ENCODE results near the gene PKMYT1. TPM values are rescaled to one million over a fixed set of nuclear protein-coding genes. Genes with fewer than 3 reads are reported as not detected.
A peak's percentile ranks its signal among the peaks of the same experiment; 100 is the strongest.

Gene PKMYT1
- total RNA-seq, 2 donors from 2014 or later: not detected

DNA sequence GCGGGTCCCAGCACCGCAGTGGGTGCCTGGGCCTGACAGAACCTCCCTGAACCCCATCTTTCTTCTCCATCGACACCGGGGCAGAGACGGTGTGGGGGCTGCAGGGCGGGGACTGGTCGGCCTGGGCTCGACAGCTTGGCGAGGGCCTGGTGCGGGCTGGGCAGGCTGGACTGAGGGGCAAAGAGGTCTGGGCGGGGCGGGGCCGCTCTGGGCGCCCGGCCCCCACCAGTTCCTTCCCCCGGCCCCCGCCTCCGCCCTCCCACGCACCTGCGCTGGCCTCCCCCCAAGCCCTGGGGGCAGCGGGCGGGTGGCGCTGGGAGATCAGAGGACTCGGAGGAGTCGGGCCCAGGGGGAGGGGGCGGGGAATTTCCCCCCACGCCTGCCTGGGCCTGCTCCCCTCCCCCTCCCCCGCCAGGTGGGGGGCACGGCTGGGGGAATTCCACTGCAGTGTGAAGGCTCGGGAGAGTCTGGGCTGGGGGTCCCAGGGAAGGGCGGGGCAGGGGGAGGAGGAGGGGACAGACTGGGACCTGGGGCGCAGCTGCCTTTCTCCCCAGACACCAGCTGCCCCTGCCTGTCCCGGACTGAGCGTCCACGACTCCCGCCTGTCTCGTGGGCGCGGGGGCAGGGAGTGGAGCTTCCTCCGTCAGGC, 17.0 kb downstream of the PKMYT1 start:
- Mint-ChIP-seq H3K4me1 (peaks cover 15% of the 10 kb centered on the region), H3K27me3 (peaks cover 16% of the 10 kb centered on the region), H3K27ac (no peak overlapping the region), H3K36me3 (ENCODE audit: low read depth) (peaks cover 2% of the 10 kb centered on the region), H3K4me3 (peak overlapping the region; percentile 92)
- H3K9me3 ChIP-seq (ENCODE audit: control insufficient read depth, low read length, poor library complexity, severe bottlenecking): no peaks in the 10 kb centered on the region
- DNase-seq (peak in 1 of 3 donors; percentile 42), ATAC-seq (peak; percentile 33)

DNA sequence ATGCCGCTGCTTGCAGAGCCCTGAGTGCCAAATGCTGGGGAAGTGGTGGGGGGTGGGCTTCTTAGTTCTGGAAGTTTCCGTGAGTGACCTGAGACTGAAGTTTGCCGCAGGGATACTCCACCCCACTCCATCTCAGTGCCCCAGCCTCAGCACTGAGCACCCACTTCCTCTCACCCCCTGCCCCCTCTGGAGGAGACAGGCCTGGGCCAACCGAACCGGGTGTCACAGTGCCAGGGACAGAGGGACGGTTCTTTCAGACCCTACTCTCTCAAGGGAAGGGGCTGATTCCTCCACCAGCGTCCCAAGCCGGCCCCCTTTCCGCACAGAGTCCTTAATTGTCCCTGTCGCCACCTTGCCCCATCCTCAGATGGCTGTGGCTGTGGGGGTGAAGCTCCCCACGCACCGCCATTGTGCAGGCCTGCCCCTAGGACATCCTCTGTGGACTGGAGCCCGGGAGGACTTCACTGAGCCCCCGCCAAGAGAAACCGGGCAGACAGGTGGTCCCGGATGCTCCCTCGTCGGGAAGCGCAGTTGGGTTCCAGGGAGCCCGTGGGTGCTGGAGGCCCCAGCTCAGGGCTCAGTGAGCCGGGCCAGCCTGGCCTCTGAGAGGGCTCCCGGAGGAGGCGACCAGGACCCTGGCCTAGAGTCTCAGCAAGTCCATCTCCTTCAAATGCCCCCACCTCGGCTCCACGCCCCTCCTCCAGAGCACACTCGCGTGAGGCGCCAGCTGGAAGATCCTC, 17.7 kb downstream of the PKMYT1 start:
- Mint-ChIP-seq H3K27me3 (peaks cover 12% of the 10 kb centered on the region), H3K27ac (no peak overlapping the region), H3K4me1 (peaks cover 11% of the 10 kb centered on the region), H3K4me3 (peak overlapping the region; percentile 25), H3K36me3 (ENCODE audit: low read depth) (peaks cover 2% of the 10 kb centered on the region)
- DNase-seq (no peak), ATAC-seq (no peak)
- no peaks in the 10 kb centered on the region for H3K9me3 ChIP-seq (ENCODE audit: control insufficient read depth, low read length, poor library complexity, severe bottlenecking)

DNA sequence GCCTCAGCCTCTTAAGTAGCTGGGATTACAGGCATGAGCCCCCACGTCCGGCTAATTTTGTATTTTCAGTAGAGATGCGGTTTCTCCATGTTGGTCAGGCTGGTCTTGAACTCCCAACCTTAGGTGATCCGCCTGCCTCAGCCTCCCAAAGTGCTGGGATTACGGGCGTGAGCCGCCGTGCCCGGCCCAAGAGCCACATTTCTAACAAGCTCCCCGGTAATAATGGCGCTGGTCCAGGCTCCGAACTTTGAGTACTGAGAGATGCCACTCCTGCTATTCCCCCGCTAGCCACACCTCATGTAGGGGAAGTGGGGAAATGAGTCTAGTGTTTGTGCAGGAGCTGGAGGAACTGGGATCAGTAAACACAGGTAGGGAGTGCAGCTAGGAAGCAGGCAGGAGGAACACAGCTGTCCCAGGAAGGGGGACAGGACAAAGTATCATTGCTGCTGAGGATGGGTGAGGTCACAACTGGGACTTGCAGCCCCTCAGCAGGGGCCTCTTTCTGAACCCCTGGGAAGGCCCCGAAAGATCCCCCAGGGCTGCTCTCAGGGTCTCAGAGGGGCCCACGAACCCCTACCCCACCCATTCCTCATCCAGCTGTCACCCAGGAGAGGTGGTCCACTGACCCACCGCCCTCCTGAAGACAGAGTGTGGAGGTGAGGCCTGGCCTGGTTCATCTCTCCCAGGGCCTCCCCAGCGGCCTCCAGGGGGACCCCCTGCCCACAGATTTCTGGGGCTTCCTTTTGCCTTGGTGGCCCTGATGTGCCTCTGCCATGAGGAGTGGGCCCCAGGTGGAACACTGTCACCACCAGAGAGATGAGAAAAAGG, 19.8 kb downstream of the PKMYT1 start:
- DNase-seq (no peak), ATAC-seq (no peak)
- Mint-ChIP-seq H3K27me3 (peaks cover 17% of the 10 kb centered on the region), H3K36me3 (ENCODE audit: low read depth) (peaks cover 2% of the 10 kb centered on the region), H3K4me3 (no peak overlapping the region), H3K27ac (no peak overlapping the region), H3K4me1 (peaks cover 11% of the 10 kb centered on the region)
- no peaks in the 10 kb centered on the region for H3K9me3 ChIP-seq (ENCODE audit: control insufficient read depth, low read length, poor library complexity, severe bottlenecking)

DNA sequence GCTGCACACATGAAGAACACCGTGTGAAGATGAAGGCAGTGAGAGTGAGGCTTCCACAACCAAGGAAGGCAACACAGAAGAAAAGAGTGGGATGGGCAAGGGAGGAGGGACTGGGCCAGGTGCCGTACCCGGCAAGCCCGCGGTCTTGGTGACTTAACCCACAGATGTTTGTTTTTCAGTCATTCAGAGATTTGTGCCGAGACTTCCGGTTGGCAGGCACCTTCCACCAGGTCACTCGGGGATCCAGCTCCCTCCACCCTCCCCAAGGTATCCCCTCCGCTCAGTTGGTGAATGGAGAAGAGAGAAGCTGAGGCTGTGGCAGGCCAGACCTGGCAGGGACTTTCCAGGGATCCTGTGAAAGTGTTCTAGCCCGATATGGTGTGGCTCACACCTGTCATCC, 21.0 kb downstream of the PKMYT1 start:
- H3K27ac Mint-ChIP-seq: no peak overlapping the region
- peaks cover 2% of the 10 kb centered on the region for H3K36me3 Mint-ChIP-seq (ENCODE audit: low read depth)
- peaks cover 11% of the 10 kb centered on the region for H3K4me1 Mint-ChIP-seq
- DNase-seq (no peak), ATAC-seq (no peak)
- H3K27me3 Mint-ChIP-seq: peaks cover 17% of the 10 kb centered on the region
- no peaks in the 10 kb centered on the region for H3K9me3 ChIP-seq (ENCODE audit: control insufficient read depth, low read length, poor library complexity, severe bottlenecking)
- no peak overlapping the region for H3K4me3 Mint-ChIP-seq

DNA sequence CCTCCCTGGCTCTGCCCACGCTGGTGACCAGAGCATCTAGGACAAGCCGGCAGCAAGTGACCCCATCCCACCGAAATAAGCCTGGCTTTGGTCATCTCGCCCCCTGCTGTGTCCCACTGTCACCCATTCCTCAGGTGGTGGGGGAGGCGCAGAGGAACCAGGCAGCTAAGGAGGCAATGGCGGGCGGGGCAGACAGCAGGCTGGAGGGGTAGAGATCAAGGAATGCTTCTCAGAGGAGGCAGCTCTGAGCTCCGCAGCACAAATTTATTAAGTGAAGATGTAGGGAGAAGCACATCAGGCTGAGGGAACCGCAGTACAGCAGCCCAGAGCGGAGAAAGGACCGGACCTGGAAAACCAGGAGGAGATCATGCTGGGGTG, 23.7 kb downstream of the PKMYT1 start:
- Mint-ChIP-seq H3K36me3 (ENCODE audit: low read depth) (no peaks in the 10 kb centered on the region), H3K4me1 (peaks cover 2% of the 10 kb centered on the region), H3K27ac (no peak overlapping the region), H3K27me3 (peaks cover 11% of the 10 kb centered on the region), H3K4me3 (no peak overlapping the region)
- DNase-seq: no peak
- no peak for ATAC-seq
- H3K9me3 ChIP-seq (ENCODE audit: control insufficient read depth, low read length, poor library complexity, severe bottlenecking): no peaks in the 10 kb centered on the region

DNA sequence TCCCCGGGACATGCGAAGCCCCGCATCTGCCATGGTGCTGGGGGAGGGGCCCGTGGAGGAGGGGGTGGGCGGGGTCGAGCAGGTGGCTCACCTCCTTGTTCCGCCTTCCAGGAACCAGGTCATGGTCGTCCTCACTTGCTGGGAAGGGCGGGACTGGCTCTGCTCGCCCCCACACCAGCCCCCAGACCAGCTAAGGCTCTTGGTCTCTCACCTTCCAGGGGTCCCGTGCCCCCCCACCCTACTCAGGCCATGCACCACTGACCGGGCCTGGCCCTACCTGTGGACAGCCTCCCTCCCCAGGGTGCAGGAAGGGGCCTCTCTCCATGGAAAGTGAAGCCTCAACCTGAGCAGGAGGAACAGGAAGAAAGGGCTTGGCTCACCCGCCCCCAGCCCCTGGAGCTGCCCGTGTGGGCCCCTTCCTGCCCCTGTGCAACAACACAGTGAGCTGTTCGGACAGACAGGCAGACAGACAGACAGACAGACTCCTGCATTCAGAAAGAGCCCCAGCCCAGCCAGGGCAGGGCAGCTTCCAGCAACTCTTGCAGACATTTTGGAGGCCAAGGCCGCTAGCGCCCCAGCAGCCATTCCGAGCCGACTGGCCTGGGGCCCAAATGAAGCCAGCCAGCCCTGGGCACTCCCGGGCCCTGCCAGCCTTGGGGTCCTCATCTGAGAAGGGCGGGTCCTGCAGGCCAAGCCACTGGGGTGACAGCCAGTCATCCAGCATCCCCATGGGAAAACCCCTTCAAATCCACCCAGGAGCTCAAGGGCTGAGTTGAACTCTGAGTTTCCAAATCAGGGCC, 24.3 kb downstream of the PKMYT1 start:
- ATAC-seq: no peak
- Mint-ChIP-seq H3K4me1 (peaks cover 2% of the 10 kb centered on the region), H3K36me3 (ENCODE audit: low read depth) (no peaks in the 10 kb centered on the region), H3K27me3 (peaks cover 9% of the 10 kb centered on the region), H3K4me3 (no peak overlapping the region), H3K27ac (no peak overlapping the region)
- no peaks in the 10 kb centered on the region for H3K9me3 ChIP-seq (ENCODE audit: control insufficient read depth, low read length, poor library complexity, severe bottlenecking)
- no peak for DNase-seq

DNA sequence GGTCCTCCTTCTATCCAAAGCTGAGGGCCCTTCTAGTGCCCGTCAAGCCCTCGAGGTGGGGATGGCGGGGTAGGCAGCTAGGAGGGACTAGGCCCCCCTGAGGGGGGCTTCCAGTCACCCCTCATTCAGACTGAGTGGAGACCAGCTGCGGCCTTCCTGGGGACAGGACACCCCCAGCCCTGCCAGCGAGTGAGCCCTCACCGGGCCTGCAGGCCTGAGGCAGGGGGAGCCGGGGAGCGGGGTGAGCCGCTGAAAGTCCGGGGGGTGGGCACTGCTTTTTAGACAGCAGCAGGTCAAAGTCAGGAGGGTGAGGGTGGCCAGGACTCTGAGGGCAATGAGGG, 24.8 kb downstream of the PKMYT1 start:
- H3K4me3 Mint-ChIP-seq: no peak overlapping the region
- H3K27ac Mint-ChIP-seq: no peak overlapping the region
- H3K36me3 Mint-ChIP-seq (ENCODE audit: low read depth): no peaks in the 10 kb centered on the region
- DNase-seq: no peak
- no peak for ATAC-seq
- peaks cover 2% of the 10 kb centered on the region for H3K4me1 Mint-ChIP-seq
- no peaks in the 10 kb centered on the region for H3K9me3 ChIP-seq (ENCODE audit: control insufficient read depth, low read length, poor library complexity, severe bottlenecking)
- H3K27me3 Mint-ChIP-seq: peaks cover 9% of the 10 kb centered on the region

DNA sequence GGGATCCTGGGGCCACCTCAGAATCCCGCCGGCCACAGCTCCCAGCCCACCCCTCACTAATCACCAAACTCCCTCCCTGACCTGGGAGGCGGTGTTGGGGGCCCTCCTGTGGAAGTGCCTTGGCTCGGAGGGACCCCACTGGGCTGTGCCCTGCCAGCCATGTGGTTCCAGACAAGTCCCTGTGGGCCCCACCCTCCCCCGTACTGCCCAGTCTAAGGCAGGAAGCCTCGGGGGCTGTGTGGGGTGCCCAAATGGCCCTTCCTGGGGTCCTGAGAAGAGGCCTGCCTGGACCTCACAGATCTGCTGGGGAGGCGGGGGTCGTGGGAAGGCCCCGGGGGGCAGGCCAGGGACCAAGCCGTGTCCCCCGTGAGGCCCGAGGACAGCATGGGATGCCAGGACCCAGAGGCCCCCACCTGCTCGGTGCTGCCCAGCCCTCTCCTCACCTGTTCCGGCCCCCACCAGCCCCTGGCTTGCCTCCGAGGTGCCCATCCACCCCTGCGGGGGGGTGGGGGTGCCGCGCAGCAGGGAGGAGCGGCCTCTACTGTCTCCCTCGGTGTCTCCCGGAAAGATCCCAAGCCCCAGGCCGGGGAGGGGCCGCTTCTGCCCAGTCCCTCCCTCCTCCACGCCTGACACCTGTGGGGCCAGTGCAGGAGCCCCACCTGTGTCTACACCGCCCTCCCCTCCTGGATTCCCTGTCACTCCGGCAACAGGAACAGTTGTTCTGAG, 25.4 kb downstream of the PKMYT1 start:
- DNase-seq (no peak), ATAC-seq (no peak)
- Mint-ChIP-seq H3K36me3 (ENCODE audit: low read depth) (no peaks in the 10 kb centered on the region), H3K27me3 (peaks cover 9% of the 10 kb centered on the region), H3K4me3 (no peak overlapping the region), H3K27ac (no peak overlapping the region), H3K4me1 (no peaks in the 10 kb centered on the region)
- no peaks in the 10 kb centered on the region for H3K9me3 ChIP-seq (ENCODE audit: control insufficient read depth, low read length, poor library complexity, severe bottlenecking)

DNA sequence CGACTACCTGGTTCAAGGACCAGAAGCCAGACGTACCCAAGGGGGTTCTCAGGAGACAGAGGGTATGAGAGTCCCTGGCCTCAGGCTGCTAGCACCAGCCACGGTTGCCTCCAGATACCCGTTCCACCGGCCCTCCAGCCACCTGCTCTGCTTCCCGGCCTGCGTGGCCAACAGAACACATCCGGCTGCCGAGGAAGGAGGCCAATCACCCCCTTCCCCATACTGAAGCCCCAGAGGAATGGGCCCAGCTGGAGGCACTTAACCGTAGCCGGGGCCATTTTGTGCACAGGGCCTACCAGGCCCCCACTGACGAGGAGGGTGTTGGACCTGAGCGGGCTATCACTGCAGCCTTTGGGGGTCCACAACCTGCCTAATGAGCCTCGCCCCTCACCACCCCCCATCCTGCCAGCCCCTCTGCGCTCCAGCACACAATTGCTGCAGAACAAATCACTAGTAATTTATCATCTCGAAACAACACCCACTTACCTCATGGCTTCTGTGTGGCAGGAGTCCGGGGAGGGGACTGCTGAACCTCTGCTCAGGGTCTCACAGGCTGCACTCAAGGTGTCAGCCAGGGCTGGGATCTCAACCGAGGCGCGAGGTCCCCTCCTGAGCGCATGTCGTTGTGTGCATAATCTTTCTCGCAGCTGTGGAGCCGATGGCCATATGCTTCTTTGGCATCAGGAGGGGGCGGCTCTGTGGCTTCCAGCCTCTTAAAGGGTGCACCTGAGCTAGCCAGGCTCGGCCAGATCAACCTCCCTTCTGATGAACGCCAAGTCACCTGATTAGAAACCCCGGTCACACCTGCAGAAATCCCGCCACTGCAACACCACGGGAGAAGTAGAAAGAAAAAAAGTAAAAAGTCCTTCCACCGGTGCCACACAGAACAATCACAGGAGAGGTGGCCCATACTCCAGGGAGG, 26.3 kb downstream of the PKMYT1 start:
- H3K36me3 Mint-ChIP-seq (ENCODE audit: low read depth): peaks cover 2% of the 10 kb centered on the region
- H3K27ac Mint-ChIP-seq: no peak overlapping the region
- no peaks in the 10 kb centered on the region for H3K4me1 Mint-ChIP-seq
- H3K27me3 Mint-ChIP-seq: peaks cover 5% of the 10 kb centered on the region
- H3K9me3 ChIP-seq (ENCODE audit: control insufficient read depth, low read length, poor library complexity, severe bottlenecking): no peaks in the 10 kb centered on the region
- DNase-seq (no peak), ATAC-seq (no peak)
- no peak overlapping the region for H3K4me3 Mint-ChIP-seq

DNA sequence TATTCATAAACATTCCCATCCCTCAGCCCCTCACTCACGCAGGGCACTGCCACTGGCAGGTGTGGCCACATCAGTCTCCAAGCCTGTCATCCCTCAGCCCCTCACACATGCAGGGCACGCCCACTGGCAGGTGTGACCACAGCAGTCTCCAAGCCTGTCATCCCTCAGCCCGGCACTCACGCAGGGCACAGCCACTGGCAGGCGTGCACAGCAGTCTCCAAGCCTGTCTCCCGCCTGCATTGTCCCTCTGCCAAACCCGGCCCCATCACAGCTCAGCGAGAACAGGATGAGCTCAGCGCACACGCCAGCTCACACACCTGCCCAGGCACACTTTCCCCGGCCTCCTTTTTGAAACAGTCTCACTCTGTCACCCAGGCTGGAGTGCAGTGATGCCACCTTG, 27.6 kb downstream of the PKMYT1 start:
- Mint-ChIP-seq H3K27me3 (peaks cover 5% of the 10 kb centered on the region), H3K4me3 (no peak overlapping the region), H3K4me1 (peaks cover 2% of the 10 kb centered on the region), H3K36me3 (ENCODE audit: low read depth) (peaks cover 2% of the 10 kb centered on the region), H3K27ac (no peak overlapping the region)
- no peak for DNase-seq
- no peaks in the 10 kb centered on the region for H3K9me3 ChIP-seq (ENCODE audit: control insufficient read depth, low read length, poor library complexity, severe bottlenecking)
- no peak for ATAC-seq

DNA sequence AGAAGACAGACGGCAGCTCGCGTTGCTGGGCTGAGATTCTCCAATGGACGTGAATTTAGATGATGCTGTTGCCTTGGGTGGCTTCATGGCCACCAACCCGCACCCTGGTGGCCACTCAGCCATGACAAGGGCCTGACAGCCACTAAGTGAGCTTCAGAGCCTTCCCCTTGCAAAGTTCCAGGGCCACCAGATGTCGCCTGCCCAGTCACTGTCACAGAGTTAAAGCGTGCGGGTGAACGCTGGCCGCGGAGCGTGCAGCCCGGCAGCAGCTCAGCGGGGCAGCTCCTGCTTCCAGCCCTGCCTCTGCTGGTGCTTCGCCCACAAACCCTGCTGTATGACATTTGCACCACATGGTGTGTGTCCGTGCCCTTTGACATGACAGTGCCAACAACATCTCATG, 29.5 kb downstream of the PKMYT1 start:
- no peak overlapping the region for H3K4me3 Mint-ChIP-seq
- H3K27ac Mint-ChIP-seq: no peak overlapping the region
- no peaks in the 10 kb centered on the region for H3K27me3 Mint-ChIP-seq
- no peak for ATAC-seq
- no peaks in the 10 kb centered on the region for H3K9me3 ChIP-seq (ENCODE audit: control insufficient read depth, low read length, poor library complexity, severe bottlenecking)
- DNase-seq: no peak
- H3K36me3 Mint-ChIP-seq (ENCODE audit: low read depth): peaks cover 2% of the 10 kb centered on the region
- peaks cover 2% of the 10 kb centered on the region for H3K4me1 Mint-ChIP-seq

DNA sequence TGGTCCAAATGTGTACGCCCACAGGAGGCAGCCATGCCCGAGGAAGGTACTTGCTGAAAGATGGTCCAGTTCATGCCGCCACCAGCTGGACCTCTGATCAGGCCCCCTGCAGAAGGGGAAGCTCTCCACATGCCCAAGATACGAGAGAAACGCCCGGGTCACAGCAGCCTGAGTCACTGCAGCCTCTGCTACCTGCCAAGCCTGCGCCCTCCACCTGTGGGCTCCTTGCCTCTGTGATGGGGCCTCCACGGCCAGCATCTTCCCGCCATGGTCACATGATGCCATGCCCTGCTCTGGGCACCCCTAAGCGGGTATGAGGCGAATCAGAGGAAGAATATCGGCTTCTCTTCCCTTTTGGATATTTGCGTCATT, 29.9 kb downstream of the PKMYT1 start:
- no peak for ATAC-seq
- Mint-ChIP-seq H3K4me3 (no peak overlapping the region), H3K4me1 (peaks cover 2% of the 10 kb centered on the region), H3K27ac (no peak overlapping the region), H3K36me3 (ENCODE audit: low read depth) (peaks cover 2% of the 10 kb centered on the region), H3K27me3 (no peaks in the 10 kb centered on the region)
- H3K9me3 ChIP-seq (ENCODE audit: control insufficient read depth, low read length, poor library complexity, severe bottlenecking): no peaks in the 10 kb centered on the region
- DNase-seq: no peak
